ENCODE data around the gene PTK7.
"Not testable (repeated sequence)": the region's sequence is repeated elsewhere in the genome, so short reads cannot be mapped to it uniquely, and the experiment has no call there.

Gene PTK7

DNA sequence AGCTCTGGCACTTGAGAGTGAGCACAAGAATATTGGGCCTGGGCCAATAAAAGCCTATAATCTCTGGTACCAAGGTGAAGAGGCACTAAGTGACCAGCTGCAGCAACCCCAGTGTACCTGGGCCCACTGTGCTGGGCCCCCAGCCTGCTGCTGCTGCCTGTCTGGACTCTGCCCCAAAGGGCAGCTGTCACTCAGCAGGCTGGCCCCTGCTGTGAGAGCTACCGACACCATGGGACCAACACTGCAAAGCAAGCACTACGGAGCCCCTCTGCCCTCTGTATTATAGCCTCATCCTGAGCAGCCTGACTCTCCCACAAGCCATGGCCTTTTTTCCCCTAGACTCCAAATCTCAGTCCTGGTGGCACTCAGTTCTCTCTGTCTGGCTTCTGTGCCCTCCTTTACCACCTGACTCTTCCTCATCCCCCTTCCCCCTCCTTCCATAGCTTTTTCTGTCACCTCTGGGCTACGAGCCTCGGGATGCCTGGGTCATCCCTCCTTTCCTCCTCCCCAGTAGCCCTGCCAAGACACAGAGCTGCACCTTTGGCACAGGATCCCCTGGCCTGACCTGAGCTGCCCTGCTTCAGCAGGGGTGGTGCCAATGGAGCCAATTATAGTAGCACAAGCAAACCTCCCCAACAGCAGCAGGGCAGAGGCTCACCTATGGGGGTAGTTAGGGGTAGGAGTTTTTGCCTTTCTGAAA, 40.5 kb upstream of the PTK7 start:
- no peak for DNase-seq (ENCODE audit: low read depth)
- H3K4me3 ChIP-seq (ENCODE audit: low read depth, low read length) = no peak overlapping the region
- no peak for TF ChIP-seq CTCF (IDR thresholded peaks at IDR 0.05; ENCODE audit: control insufficient read depth, extremely low read depth, insufficient read depth)

DNA sequence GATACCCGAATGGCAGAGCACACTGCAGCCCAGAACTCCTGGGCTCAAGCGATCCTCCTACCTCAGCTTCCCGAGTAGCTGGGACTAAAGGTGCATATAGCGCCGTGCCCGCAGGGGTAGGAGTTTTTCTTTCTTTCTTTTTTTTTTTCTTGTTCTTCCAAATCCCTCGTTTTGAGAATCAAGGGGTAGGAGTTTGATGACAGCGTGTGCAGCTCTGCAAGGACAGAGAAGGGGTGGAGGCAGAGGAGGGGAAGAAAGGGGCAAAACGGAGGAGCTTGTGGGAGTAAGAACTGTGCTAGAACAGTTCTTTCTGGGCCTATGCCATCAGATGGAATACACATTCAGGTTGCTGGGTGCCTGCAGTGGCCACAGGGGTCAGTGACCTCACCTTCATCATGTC, 39.4 kb upstream of the PTK7 start:
- DNase-seq (ENCODE audit: low read depth) = no peak
- no peak for TF ChIP-seq CTCF (IDR thresholded peaks at IDR 0.05; ENCODE audit: control insufficient read depth, extremely low read depth, insufficient read depth)
- no peak overlapping the region for H3K4me3 ChIP-seq (ENCODE audit: low read depth, low read length)

DNA sequence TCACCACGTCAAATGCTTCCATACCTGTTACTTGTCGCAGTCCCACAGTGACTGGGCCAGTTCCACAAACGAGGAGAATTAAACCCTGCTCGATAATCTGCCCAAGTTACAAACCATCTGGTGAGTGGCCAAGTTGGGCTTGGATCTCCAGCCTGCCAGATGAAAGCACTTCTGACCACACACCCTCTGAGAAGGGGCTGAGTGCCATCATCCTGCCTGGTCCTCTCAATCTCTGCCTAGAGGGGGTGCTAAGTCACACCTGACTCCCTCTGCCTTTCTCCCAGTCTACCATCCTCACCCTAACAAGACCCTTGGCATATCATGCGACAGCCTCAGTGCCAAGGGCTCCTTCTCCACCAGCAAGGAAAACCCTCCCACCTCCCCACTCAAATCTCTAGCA, 38.9 kb upstream of the PTK7 start:
- DNase-seq (ENCODE audit: low read depth) = no peak
- no peak for TF ChIP-seq CTCF (IDR thresholded peaks at IDR 0.05; ENCODE audit: control insufficient read depth, extremely low read depth, insufficient read depth)
- H3K4me3 ChIP-seq (ENCODE audit: low read depth, low read length) = no peak overlapping the region

GRCh38 chr6:43037706-43038105, 38.4 kb upstream of the PTK7 start:
- no peak overlapping the region for H3K4me3 ChIP-seq (ENCODE audit: low read depth, low read length)
- DNase-seq (ENCODE audit: low read depth) = no peak
- no peak for TF ChIP-seq CTCF (IDR thresholded peaks at IDR 0.05; ENCODE audit: control insufficient read depth, extremely low read depth, insufficient read depth)

DNA sequence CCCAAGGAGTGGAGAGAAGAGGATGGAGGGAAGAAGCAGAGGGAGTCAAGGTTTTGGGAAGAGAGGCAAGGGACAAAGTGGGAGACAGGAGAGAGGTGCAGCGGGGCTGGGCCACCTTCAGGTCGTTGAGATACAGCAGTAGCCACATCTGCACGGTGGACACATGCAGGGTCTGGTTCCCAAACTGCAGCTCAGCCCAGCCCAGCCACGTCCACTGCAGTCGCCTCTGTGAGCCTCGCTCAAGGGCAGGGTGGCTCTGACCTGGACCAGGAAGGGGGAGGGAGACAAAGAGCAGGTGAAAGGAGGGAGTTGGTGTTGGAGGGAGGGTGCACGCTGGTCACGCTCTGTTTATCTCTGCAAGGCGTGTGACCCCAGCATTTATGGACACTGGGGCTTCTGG, 37.4 kb upstream of the PTK7 start:
- no peak overlapping the region for H3K4me3 ChIP-seq (ENCODE audit: low read depth, low read length)
- no peak for DNase-seq (ENCODE audit: low read depth)
- TF ChIP-seq CTCF (IDR thresholded peaks at IDR 0.05; ENCODE audit: control insufficient read depth, extremely low read depth, insufficient read depth) = no peak

GRCh38 chr6:43040542-43041257, 35.4 kb upstream of the PTK7 start:
- DNase-seq (ENCODE audit: low read depth) = no peak
- no peak overlapping the region for H3K4me3 ChIP-seq (ENCODE audit: low read depth, low read length)
- TF ChIP-seq CTCF (IDR thresholded peaks at IDR 0.05; ENCODE audit: control insufficient read depth, extremely low read depth, insufficient read depth) = no peak

DNA sequence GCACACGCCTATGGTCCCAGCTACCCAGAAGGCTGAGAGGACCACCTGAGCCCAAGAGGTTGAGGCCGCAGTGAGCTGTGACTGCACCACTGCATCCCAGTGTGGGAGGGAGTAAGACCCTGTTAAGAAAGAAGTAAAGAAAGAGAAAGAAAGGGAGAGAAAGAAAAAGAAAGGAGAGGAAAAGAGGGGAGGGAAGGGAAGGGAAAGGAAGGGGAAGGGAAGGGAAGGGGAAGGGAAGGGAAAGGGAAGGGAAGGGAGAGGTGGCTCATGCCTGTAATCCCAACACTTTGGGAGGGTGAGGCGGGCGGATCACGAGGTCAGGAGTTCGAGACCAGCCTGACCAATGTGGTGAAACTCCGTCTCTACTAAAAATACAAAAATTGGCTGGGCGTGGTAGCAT, 34.6 kb upstream of the PTK7 start:
- DNase-seq (ENCODE audit: low read depth); H3K4me3 ChIP-seq (ENCODE audit: low read depth, low read length): not testable (repeated sequence)

Measured in LNCaP clone FGC (cell line).